ENCODE results near the gene CALML3.

- TF ChIP-seq CTCF (conservative IDR thresholded peaks at IDR 0.05; ENCODE audit: low read length) (no peak), EZH2phosphoT487 (IDR thresholded peaks at IDR 0.05; ENCODE audit: borderline replicate concordance, low read depth, low read length) (no peak)
Observed at GRCh38 chr10:5543623-5544022, 18.9 kb downstream of the CALML3 start.
